BLaER1 treated with 17β-estradiol and CSF1 and Interleukin-3, amounts not matched to agents 10 nM and 100 nM (cell line): ENCODE data around the gene PPARG.

ENCODE experiments used
- H3K27ac ChIP-seq, 11 experiments: shearing (Covaris generic); formaldehyde crosslinking; 2 replicates each; pipeline ENCODE4 v1.8.1; 2022
- H3K27me3 ChIP-seq, 11 experiments: shearing (Covaris generic); formaldehyde crosslinking; 2 replicates each; pipeline ENCODE4 v1.8.1; 2022
- H3K36me3 ChIP-seq, 11 experiments: shearing (Covaris generic); formaldehyde crosslinking; 2 replicates each; pipeline ENCODE4 v1.8.1; 2022
- H3K4me1 ChIP-seq, 10 experiments: shearing (Covaris generic); formaldehyde crosslinking; 2 replicates each; pipeline ENCODE4 v1.8.1; 2022
- H3K4me2 ChIP-seq, 11 experiments: shearing (Covaris generic); formaldehyde crosslinking; 2 replicates each; pipeline ENCODE4 v1.8.1; 2022
- H3K4me3 ChIP-seq, 10 experiments: shearing (Covaris generic); formaldehyde crosslinking; 2 replicates each; pipeline ENCODE4 v1.8.1; 2022
- H3K9ac ChIP-seq, 11 experiments: shearing (Covaris generic); formaldehyde crosslinking; 2 replicates each; pipeline ENCODE4 v1.8.1; 2022
- H3K9me3 ChIP-seq, 11 experiments: shearing (Covaris generic); formaldehyde crosslinking; replicated peaks in 1 of 11; 2 replicates each; pipeline ENCODE4 v1.8.1; 2022
- H4K20me1 ChIP-seq, 11 experiments: shearing (Covaris generic); formaldehyde crosslinking; 2 replicates each; pipeline ENCODE4 v1.8.1; 2022
- Cebpa-rat ChIP-seq, 11 experiments: shearing (Covaris generic); IDR thresholded peaks; 2 replicates each; pipeline ENCODE4 v1.8.1; 2022

Gene PPARG

DNA sequence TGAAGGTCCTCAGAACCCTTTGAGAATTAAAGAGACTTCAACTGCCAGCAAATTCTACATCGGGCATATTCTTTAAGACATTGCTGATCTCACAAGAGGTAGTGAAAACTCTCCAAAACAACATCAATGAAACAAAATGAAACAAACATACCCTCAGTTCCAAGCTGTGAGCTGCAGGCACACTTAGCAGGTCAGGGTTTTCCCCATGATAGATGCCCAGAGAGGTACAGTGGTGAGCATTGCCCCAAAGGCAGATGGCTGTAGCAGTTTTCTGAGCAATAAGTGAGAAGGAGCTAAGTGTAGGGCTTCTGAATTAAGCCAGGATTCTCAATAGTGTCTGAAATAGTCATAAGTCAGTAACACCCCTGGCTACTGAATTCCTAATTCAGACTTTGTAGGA lies 99.3 kb downstream of the PPARG start:
- H3K36me3 ChIP-seq, result no peaks in the 10 kb centered on the region
- no peak for TF ChIP-seq Cebpa-rat (IDR thresholded peaks at IDR 0.05)
- H3K27ac ChIP-seq, result no peak overlapping the region

GRCh38 chr3:12392101-12392878 lies 103.4 kb downstream of the PPARG start:
- no peak for TF ChIP-seq Cebpa-rat (IDR thresholded peaks at IDR 0.05)
- Histone ChIP-seq H3K4me3 (no peak overlapping the region), H3K27ac (no peak overlapping the region), H3K4me2 (no peak overlapping the region), H3K9me3 (no peaks in the 10 kb centered on the region), H4K20me1 (no peaks in the 10 kb centered on the region), H3K4me1 (peaks cover 0 to 28% (median 0%) of the 10 kb centered on the region in 10 experiments; a peak in 7 of 20 replicates), H3K9ac (no peak overlapping the region), H3K27me3 (no peaks in the 10 kb centered on the region), H3K36me3 (no peaks in the 10 kb centered on the region)

More for the DNA sequence above, 99.3 kb downstream of the PPARG start:
- H3K4me1 ChIP-seq, result no peaks in the 10 kb centered on the region
- no peaks in the 10 kb centered on the region for H3K27me3 ChIP-seq
- no peak overlapping the region for H3K9ac ChIP-seq
- H3K4me3 ChIP-seq, result no peak overlapping the region
- H3K4me2 ChIP-seq, result no peak overlapping the region
- H4K20me1 ChIP-seq, result no peaks in the 10 kb centered on the region
- no peaks in the 10 kb centered on the region for H3K9me3 ChIP-seq

DNA sequence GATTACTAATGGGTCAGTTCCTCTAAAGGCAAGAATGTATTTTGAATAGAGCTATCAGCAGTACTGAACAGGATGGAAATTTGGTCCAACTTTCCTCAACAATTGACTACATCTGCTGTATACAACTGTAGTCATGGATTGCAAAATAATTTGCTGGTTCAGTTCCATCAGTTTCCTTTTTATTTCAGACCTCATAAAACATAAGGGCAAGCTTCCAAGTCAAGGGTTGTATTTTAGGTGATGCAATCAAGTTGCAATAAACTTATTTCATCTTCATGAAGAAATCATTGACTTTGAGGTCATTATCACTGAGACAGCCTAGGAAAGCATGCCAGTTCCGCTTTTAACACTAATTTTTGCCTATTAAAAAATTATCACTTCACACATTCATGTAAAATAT lies 105.0 kb downstream of the PPARG start:
- Histone ChIP-seq H3K27ac (no peak overlapping the region), H3K4me2 (peak overlapping the region in 3 of 11 experiments; percentile 22 to 42 (median 27); a peak in 3 of 22 replicates), H3K4me3 (no peak overlapping the region), H3K9ac (no peak overlapping the region), H4K20me1 (no peaks in the 10 kb centered on the region), H3K27me3 (no peaks in the 10 kb centered on the region), H3K9me3 (no peaks in the 10 kb centered on the region), H3K36me3 (no peaks in the 10 kb centered on the region), H3K4me1 (peaks cover 0 to 28% (median 0%) of the 10 kb centered on the region in 10 experiments; a peak in 7 of 20 replicates)
- TF ChIP-seq Cebpa-rat (IDR thresholded peaks at IDR 0.05), result peak in 2 of 11 experiments; percentile 27 to 32; a peak in 4 of 22 replicates

DNA sequence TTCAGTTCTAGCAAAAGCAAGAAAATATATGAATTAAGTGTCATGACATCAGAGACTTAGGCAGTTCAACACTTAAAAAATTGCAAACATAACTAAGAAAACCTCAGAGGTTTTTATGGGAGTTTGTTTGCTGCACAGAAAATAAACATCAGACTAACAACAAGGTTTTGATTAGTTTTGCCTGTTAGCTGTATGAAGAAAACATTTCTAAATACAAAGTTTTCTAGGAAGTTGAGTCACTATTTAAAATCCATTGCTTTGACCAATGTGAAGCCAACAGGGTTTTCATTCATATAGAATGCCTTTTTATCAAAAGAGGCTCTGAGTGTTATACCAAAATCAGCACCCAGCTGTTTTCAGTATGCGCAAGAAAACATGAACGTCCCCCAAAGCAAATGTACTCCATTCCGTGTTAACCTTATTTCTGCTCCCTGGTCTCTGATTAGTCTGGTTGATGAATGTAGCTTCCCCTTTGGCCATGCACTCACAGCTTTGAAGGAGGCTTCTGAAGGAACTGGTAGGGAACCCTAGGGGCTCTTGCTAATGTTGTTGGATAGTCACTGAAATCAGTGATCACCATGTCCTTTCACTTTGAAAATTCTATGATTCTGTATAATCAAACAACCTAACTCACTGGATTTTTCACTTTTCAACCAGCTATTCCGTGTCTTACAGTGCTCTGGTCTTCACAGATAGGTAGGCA lies 105.8 kb downstream of the PPARG start:
- TF ChIP-seq Cebpa-rat (IDR thresholded peaks at IDR 0.05), result no peak
- Histone ChIP-seq H3K9ac (no peak overlapping the region), H3K27me3 (no peaks in the 10 kb centered on the region), H4K20me1 (no peaks in the 10 kb centered on the region), H3K4me1 (peaks cover 0 to 34% (median 1%) of the 10 kb centered on the region in 10 experiments; a peak in 11 of 20 replicates), H3K9me3 (no peaks in the 10 kb centered on the region), H3K36me3 (no peaks in the 10 kb centered on the region), H3K27ac (no peak overlapping the region), H3K4me3 (no peak overlapping the region), H3K4me2 (peak overlapping the region in 2 of 11 experiments; percentile 17 to 42; a peak in 3 of 22 replicates)

GRCh38 chr3:12395349-12396012 lies 106.6 kb downstream of the PPARG start:
- TF ChIP-seq Cebpa-rat (IDR thresholded peaks at IDR 0.05), result no peak
- no peak overlapping the region for H3K27ac ChIP-seq
- H3K9me3 ChIP-seq, result no peaks in the 10 kb centered on the region
- H3K9ac ChIP-seq, result no peak overlapping the region
- H3K27me3 ChIP-seq, result no peaks in the 10 kb centered on the region
- peak overlapping the region in 3 of 11 experiments; percentile 2 to 20 (median 4); a peak in 3 of 22 replicates for H3K4me2 ChIP-seq
- H3K4me1 ChIP-seq, result peaks cover 5 to 41% (median 9%) of the 10 kb centered on the region in 10 experiments
- H3K36me3 ChIP-seq, result no peaks in the 10 kb centered on the region
- H4K20me1 ChIP-seq, result no peaks in the 10 kb centered on the region
- no peak overlapping the region for H3K4me3 ChIP-seq

DNA sequence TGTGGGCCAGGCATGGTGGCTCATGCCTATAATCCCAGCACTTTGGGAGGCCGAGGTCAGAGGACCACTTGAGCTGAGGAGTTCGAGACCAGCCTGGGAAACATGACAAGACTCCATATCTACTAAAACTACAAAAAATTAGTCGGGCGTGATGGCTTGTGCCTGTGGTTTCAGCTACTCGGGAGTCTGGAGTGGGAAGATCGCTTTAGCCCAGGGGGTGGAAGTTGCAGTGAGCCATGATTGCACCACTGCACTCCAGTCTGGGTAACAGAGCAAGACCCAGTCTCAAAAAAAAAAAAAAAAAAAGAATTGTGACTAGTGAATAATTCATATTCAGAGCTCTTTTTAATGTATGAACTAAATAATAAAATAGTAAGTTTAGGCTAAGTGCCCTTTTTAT lies 107.6 kb downstream of the PPARG start:
- Histone ChIP-seq H3K4me1 (peaks cover 11 to 51% (median 15%) of the 10 kb centered on the region in 10 experiments), H3K4me2 (no peak overlapping the region), H4K20me1 (no peaks in the 10 kb centered on the region), H3K27ac (no peak overlapping the region), H3K27me3 (no peaks in the 10 kb centered on the region), H3K36me3 (no peaks in the 10 kb centered on the region), H3K9ac (no peak overlapping the region), H3K9me3 (no peaks in the 10 kb centered on the region), H3K4me3 (no peak overlapping the region)
- no peak for TF ChIP-seq Cebpa-rat (IDR thresholded peaks at IDR 0.05)

- Histone ChIP-seq H3K4me2 (peak overlapping the region in 2 of 11 experiments; percentile 18 to 51; a peak in 2 of 22 replicates), H3K27me3 (no peaks in the 10 kb centered on the region), H3K4me3 (no peak overlapping the region), H3K4me1 (peaks cover 11 to 45% (median 15%) of the 10 kb centered on the region in 10 experiments), H3K36me3 (no peaks in the 10 kb centered on the region), H3K9me3 (no peaks in the 10 kb centered on the region), H3K27ac (no peak overlapping the region), H3K9ac (no peak overlapping the region), H4K20me1 (no peaks in the 10 kb centered on the region)
- TF ChIP-seq Cebpa-rat (IDR thresholded peaks at IDR 0.05), result no peak
Measured at GRCh38 chr3:12399226-12399625, 110.4 kb downstream of the PPARG start.

DNA sequence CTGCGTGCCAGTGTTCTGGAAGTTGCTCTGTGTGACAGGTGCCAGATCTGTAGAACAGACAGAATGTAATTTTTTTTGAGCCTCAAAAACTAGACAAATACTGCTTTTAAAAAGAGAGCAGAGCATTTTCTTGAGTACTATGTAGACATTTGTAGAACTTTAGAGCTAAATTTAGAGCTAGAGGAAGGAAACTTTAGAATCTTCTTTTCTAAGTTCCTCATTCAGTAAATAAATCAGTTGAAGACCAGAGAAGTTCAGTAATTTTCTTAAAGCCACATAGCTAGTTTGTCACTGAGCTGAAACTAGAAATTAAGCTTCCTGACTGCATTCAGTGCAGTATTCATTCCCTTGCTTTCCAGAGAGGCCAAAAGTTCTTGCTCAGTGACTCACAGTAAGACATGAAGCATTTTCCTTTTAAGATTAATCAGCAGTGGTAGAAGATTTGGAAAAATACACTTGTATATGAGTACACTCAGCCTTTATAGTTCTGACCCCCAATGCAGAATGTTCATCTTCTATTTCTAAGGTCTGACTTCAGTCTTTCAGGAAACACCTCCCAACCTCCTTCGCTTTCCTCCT lies 111.8 kb downstream of the PPARG start:
- Histone ChIP-seq H3K27me3 (no peaks in the 10 kb centered on the region), H4K20me1 (no peaks in the 10 kb centered on the region), H3K9me3 (no peaks in the 10 kb centered on the region), H3K36me3 (no peaks in the 10 kb centered on the region), H3K4me3 (0 out of 20 replicates have a peak overlapping the region, but pooled peaks of 1 of the 10 experiments have one; percentile 4), H3K4me1 (peaks cover 11 to 44% (median 15%) of the 10 kb centered on the region in 10 experiments), H3K9ac (peak overlapping the region in 1 of 11 experiments; percentile 34; a peak in 1 of 22 replicates), H3K27ac (peak overlapping the region in 2 of 11 experiments; percentile 30 to 44; a peak in 3 of 22 replicates), H3K4me2 (peak overlapping the region; percentile 51 to 83 (median 63))
- TF ChIP-seq Cebpa-rat (IDR thresholded peaks at IDR 0.05), result no peak
